WTC11 (cell line): Measurements from ENCODE around the gene MOCS1. TPM values are rescaled to one million over a fixed set of nuclear protein-coding genes. Genes with fewer than 3 reads are reported as not detected.

Experiments
- ATAC-seq: fragments of 200-7000 bp; cut with Tn5 transposase; 2 replicates; pipeline ENCODE4 v1.10.0; 2021; ENCODE audit warnings: mild to moderate bottlenecking, moderate library complexity
- CTCF ChIA-PET: fragments of 300-600 bp; sonication (Branson Sonifier 250); formaldehyde crosslinking; loops from one replicate; lab custom pipeline; 2021; ENCODE audit warnings: antibody characterized with exemption; lab: Charles Lee
- POLR2A ChIA-PET: fragments of 350-600 bp; sonication (Branson Sonifier 250); formaldehyde crosslinking; loops from one replicate; lab custom pipeline; 2021; ENCODE audit warnings: antibody characterized with exemption; lab: Charles Lee
- DNase-seq: peaks from one replicate; pipeline ENCODE4 v3.0.0; 2021; ENCODE audit warnings: low spot score
- H3K27ac Mint-ChIP-seq: 2 replicates; pipeline ENCODE4 v1.8.0; 2021; ENCODE audit warnings: mixed read lengths
- H3K27me3 Mint-ChIP-seq: 2 replicates; pipeline ENCODE4 v1.8.0; 2021; ENCODE audit warnings: low read depth, mild to moderate bottlenecking, moderate library complexity, mixed read lengths
- H3K36me3 Mint-ChIP-seq: 2 replicates; pipeline ENCODE4 v1.8.0; 2021; ENCODE audit warnings: mixed read lengths
- H3K4me1 Mint-ChIP-seq: 2 replicates; pipeline ENCODE4 v1.8.0; 2022; ENCODE audit warnings: mixed read lengths
- H3K4me3 Mint-ChIP-seq: 2 replicates; pipeline ENCODE4 v1.8.0; 2021; ENCODE audit warnings: mild to moderate bottlenecking, moderate library complexity, mixed read lengths
- H3K9me3 Mint-ChIP-seq: 2 replicates; pipeline ENCODE4 v1.8.0; 2021; ENCODE audit warnings: mixed read lengths
- ATF1 ChIP-seq: sonication (generic); formaldehyde crosslinking; IDR thresholded peaks from 2 replicates; pipeline ENCODE4 v1.8.1; 2023; ENCODE audit warnings: mild to moderate bottlenecking, moderate library complexity, missing genetic modification reagents
- CBFB ChIP-seq: sonication (generic); formaldehyde crosslinking; IDR thresholded peaks from 2 replicates; pipeline ENCODE4 v1.8.1; 2022; ENCODE audit warnings: mild to moderate bottlenecking, low read depth, missing genetic modification reagents
- CREB1 ChIP-seq: sonication (generic); formaldehyde crosslinking; IDR thresholded peaks from 2 replicates; pipeline ENCODE4 v1.8.0; 2023; ENCODE audit warnings: mild to moderate bottlenecking, missing genetic modification reagents
- CREM ChIP-seq: sonication (generic); formaldehyde crosslinking; IDR thresholded peaks from 2 replicates; pipeline ENCODE4 v1.8.1; 2022; ENCODE audit warnings: mild to moderate bottlenecking, missing genetic modification reagents, moderate library complexity
- CTCF ChIP-seq: fragments of 200-600 bp; IDR thresholded peaks from 2 replicates; pipeline ENCODE4 v1.8.0; 2022; ENCODE audit warnings: antibody characterized with exemption
- E2F5 ChIP-seq: sonication (generic); formaldehyde crosslinking; IDR thresholded peaks from 2 replicates; pipeline ENCODE4 v1.8.1; 2022; ENCODE audit warnings: mild to moderate bottlenecking, moderate library complexity, missing genetic modification reagents
- ERG ChIP-seq: fragments of 250-450 bp; sonication (Bioruptor Pico); IDR thresholded peaks from 2 replicates; pipeline ENCODE4 v1.8.0; 2021; ENCODE audit warnings: mild to moderate bottlenecking
- ESRRA ChIP-seq: sonication (generic); formaldehyde crosslinking; IDR thresholded peaks from 2 replicates; pipeline ENCODE4 v1.8.1; 2022; ENCODE audit warnings: mild to moderate bottlenecking, missing genetic modification reagents, borderline replicate concordance
- FOXJ3 ChIP-seq: sonication (generic); formaldehyde crosslinking; IDR thresholded peaks from 2 replicates; pipeline ENCODE4 v1.9.0; 2021; ENCODE audit warnings: missing genetic modification reagents, mild to moderate bottlenecking, borderline replicate concordance
- GRHL2 ChIP-seq: fragments of 250-450 bp; sonication (Bioruptor Pico); IDR thresholded peaks from 2 replicates; pipeline ENCODE4 v1.8.0; 2022; ENCODE audit warnings: mild to moderate bottlenecking, moderate library complexity; ENCODE audit not compliant: insufficient replicate concordance, severe bottlenecking
- HMGA2 ChIP-seq: fragments of 250-450 bp; sonication (Bioruptor Pico); IDR thresholded peaks from 2 replicates; pipeline ENCODE4 v1.4.0; 2021; ENCODE audit warnings: mild to moderate bottlenecking, moderate library complexity
- JAZF1 ChIP-seq: fragments of 250-450 bp; sonication (Bioruptor Pico); IDR thresholded peaks from 2 replicates; pipeline ENCODE4 v1.9.0; 2021; ENCODE audit warnings: moderate library complexity, mild to moderate bottlenecking, inconsistent platforms
- MAX ChIP-seq: sonication (generic); formaldehyde crosslinking; IDR thresholded peaks from 2 replicates; pipeline ENCODE4 v1.8.0; 2022; ENCODE audit warnings: mild to moderate bottlenecking, missing genetic modification reagents
- MLX ChIP-seq: sonication (generic); formaldehyde crosslinking; IDR thresholded peaks from 2 replicates; pipeline ENCODE4 v1.8.1; 2023; ENCODE audit warnings: mild to moderate bottlenecking, missing genetic modification reagents, moderate library complexity
- MYBL2 ChIP-seq: sonication (generic); formaldehyde crosslinking; IDR thresholded peaks from 2 replicates; pipeline ENCODE4 v1.8.1; 2023; ENCODE audit warnings: mild to moderate bottlenecking, moderate library complexity, missing genetic modification reagents
- NR1H2 ChIP-seq: sonication (generic); formaldehyde crosslinking; IDR thresholded peaks from 2 replicates; pipeline ENCODE4 v1.9.0; 2021; ENCODE audit warnings: mild to moderate bottlenecking, moderate library complexity, missing genetic modification reagents
- NR2C2 ChIP-seq: sonication (generic); formaldehyde crosslinking; IDR thresholded peaks from 2 replicates; pipeline ENCODE4 v1.8.0; 2022; ENCODE audit warnings: mild to moderate bottlenecking, missing genetic modification reagents
- SMAD3 ChIP-seq: sonication (generic); formaldehyde crosslinking; IDR thresholded peaks from 2 replicates; pipeline ENCODE4 v1.8.0; 2022; ENCODE audit warnings: missing genetic modification reagents, mild to moderate bottlenecking, borderline replicate concordance
- TEAD4 ChIP-seq: sonication (generic); formaldehyde crosslinking; IDR thresholded peaks from 2 replicates; pipeline ENCODE4 v1.8.0; 2022; ENCODE audit warnings: mild to moderate bottlenecking, missing genetic modification reagents
- USF2 ChIP-seq: sonication (generic); formaldehyde crosslinking; IDR thresholded peaks from 2 replicates; pipeline ENCODE4 v1.8.1; 2023; ENCODE audit warnings: mild to moderate bottlenecking, missing genetic modification reagents, moderate library complexity
- ZNF219 ChIP-seq: sonication (generic); formaldehyde crosslinking; IDR thresholded peaks from 2 replicates; pipeline ENCODE4 v1.8.0; 2023; ENCODE audit warnings: missing genetic modification reagents, mild to moderate bottlenecking, borderline replicate concordance
- ZNF232 ChIP-seq: sonication (generic); formaldehyde crosslinking; IDR thresholded peaks from 2 replicates; pipeline ENCODE4 v1.8.0; 2022; ENCODE audit warnings: mild to moderate bottlenecking, missing genetic modification reagents
- ZNF512 ChIP-seq: sonication (generic); formaldehyde crosslinking; IDR thresholded peaks from 2 replicates; pipeline ENCODE4 v1.8.1; 2022; ENCODE audit warnings: missing genetic modification reagents, borderline replicate concordance
- ZNF671 ChIP-seq: fragments of 250-450 bp; sonication (Bioruptor Pico); IDR thresholded peaks from 2 replicates; pipeline ENCODE4 v1.8.0; 2021; ENCODE audit warnings: mild to moderate bottlenecking
- total RNA-seq: library from RNA; stranded (reverse); gene quantifications from 3 replicates; pipeline ENCODE4 v1.2.3, GENCODE V29; 2021

Gene MOCS1
- total RNA-seq, 1 experiment from 2014 or later = 18.5 TPM

GRCh38 chr6:39923861-39924260 is 10.4 kb downstream of the MOCS1 start:
- peaks cover 63% of the 10 kb centered on the region for H3K36me3 Mint-ChIP-seq

GRCh38 chr6:39923394-39923793 is 10.9 kb downstream of the MOCS1 start:
- H3K4me3 Mint-ChIP-seq = no peak overlapping the region
- DNase-seq = no peak
- no peaks in the 10 kb centered on the region for H3K27me3 Mint-ChIP-seq
- ChIA-PET CTCF (interaction anchor here (1.5 kb wide), 1 partner anchor 25 kb away, joined by 3 read pairs; no protein-coding TSS in a partner anchor), POLR2A (no interaction called here)
- H3K27ac Mint-ChIP-seq = no peak overlapping the region
- peaks cover 5% of the 10 kb centered on the region for H3K9me3 Mint-ChIP-seq
- peaks cover 60% of the 10 kb centered on the region for H3K36me3 Mint-ChIP-seq
- ATAC-seq = no peak
- H3K4me1 Mint-ChIP-seq = 0 out of 2 replicates have a peak, but pooled peaks cover under 1% of the 10 kb centered on the region
- TF ChIP-seq CBFB (CRISPR knock-in tag) (no peak), FOXJ3 (CRISPR knock-in tag) (no peak), MAX (CRISPR knock-in tag) (no peak), GRHL2 (CRISPR knock-in tag) (no peak), HMGA2 (CRISPR knock-in tag) (no peak), ERG (no peak), NR1H2 (no peak), JAZF1 (CRISPR knock-in tag) (no peak), NR2C2 (CRISPR knock-in tag) (no peak), ZNF671 (CRISPR knock-in tag) (no peak), CTCF (no peak)

More at GRCh38 chr6:39923861-39924260, 10.4 kb downstream of the MOCS1 start:
- ChIA-PET CTCF (no interaction called here), POLR2A (no interaction called here)
- H3K4me1 Mint-ChIP-seq = no peaks in the 10 kb centered on the region
- TF ChIP-seq MYBL2 (CRISPR knock-in tag) = no peak
- no peak for TF ChIP-seq ZNF232 (CRISPR knock-in tag)
- TF ChIP-seq ATF1 (CRISPR knock-in tag) = no peak
- TF ChIP-seq CTCF = no peak
- TF ChIP-seq TEAD4 (CRISPR knock-in tag) = no peak
- TF ChIP-seq E2F5 (CRISPR knock-in tag) = no peak
- TF ChIP-seq CREM (CRISPR knock-in tag) = no peak
- no peak for TF ChIP-seq FOXJ3 (CRISPR knock-in tag)
- no peak for TF ChIP-seq ESRRA (CRISPR knock-in tag)
- TF ChIP-seq USF2 (CRISPR knock-in tag) = no peak
- no peak for TF ChIP-seq MLX (CRISPR knock-in tag)
- no peak for TF ChIP-seq ZNF219 (CRISPR knock-in tag)
- TF ChIP-seq ZNF512 (CRISPR knock-in tag) = no peak
- no peak for TF ChIP-seq SMAD3 (CRISPR knock-in tag)
- no peak for TF ChIP-seq CREB1 (CRISPR knock-in tag)
- TF ChIP-seq, all 79 proteins: peak for 0
- DNase-seq (no peak), ATAC-seq (no peak)
- H3K9me3 Mint-ChIP-seq = peaks cover 5% of the 10 kb centered on the region
- no peak overlapping the region for H3K4me3 Mint-ChIP-seq
- H3K27ac Mint-ChIP-seq = no peak overlapping the region
- no peaks in the 10 kb centered on the region for H3K27me3 Mint-ChIP-seq
